HUES48 (cell line): Measurements from ENCODE around the gene RNF121.
"Not testable (repeated sequence)": the region's sequence is repeated elsewhere in the genome, so short reads cannot be mapped to it uniquely, and the experiment has no call there.

Source experiments
- H3K27ac ChIP-seq: one replicate; pipeline ENCODE4 v1.7.0; 2013; ENCODE audit warnings: low read depth, low read length, inconsistent platforms
- H3K27me3 ChIP-seq: 2 replicates; pipeline ENCODE4 v1.6.1; 2013; ENCODE audit warnings: mild to moderate bottlenecking, low read length; ENCODE audit not compliant: control insufficient read depth, insufficient read depth
- H3K36me3 ChIP-seq: 2 replicates; pipeline ENCODE4 v1.6.1; 2013; ENCODE audit warnings: low read length; ENCODE audit not compliant: control insufficient read depth, insufficient read depth
- H3K4me1 ChIP-seq: 2 replicates; pipeline ENCODE4 v1.6.1; 2013; ENCODE audit warnings: mild to moderate bottlenecking, low read length; ENCODE audit not compliant: control insufficient read depth, insufficient read depth
- H3K4me3 ChIP-seq: 2 replicates; pipeline ENCODE4 v1.5.1; 2013; ENCODE audit warnings: mild to moderate bottlenecking, low read depth, low read length
- H3K9ac ChIP-seq: 2 replicates; pipeline ENCODE4 v1.6.1; 2013; ENCODE audit warnings: mild to moderate bottlenecking, low read depth, low read length, moderate library complexity
- H3K9me3 ChIP-seq: 2 replicates; pipeline ENCODE4 v1.6.1; 2013; ENCODE audit warnings: low read length; ENCODE audit not compliant: control insufficient read depth, insufficient read depth

RNF121 gene

DNA sequence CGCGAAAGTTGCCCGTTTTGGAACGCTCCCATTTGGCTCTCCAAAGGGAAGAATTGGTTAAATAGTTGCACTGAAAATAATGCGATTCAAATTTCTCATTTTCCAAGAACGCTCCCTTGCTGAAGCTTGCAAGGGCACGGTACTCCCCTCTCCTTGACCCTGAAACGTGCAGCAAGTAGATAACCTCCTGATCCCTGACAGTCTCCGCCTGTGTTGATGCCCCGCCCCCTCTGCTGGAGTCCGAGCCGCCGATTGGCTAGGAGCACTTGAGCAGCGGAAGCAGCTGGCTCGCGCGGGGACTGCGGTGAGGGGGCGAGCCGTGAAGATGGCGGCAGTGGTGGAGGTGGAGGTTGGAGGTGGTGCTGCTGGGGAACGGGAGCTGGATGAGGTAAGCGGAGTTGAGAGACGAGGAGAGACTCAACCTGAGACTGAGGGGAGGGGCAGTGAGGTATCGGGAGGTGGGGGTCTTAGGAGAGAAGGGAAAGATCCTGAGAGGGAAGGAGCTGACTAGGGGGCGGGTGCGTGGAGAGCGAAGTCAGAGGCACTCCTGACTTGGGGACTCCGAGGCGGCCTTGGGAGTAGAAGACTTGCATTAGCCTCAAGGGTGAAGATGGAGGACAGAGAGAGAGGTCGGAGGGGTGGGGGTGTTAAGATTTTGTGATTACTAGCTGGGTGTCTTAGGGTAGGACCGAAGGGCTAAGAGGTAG is at the start of gene RNF121:
TSS of gene RNF121 (plus strand) at position 310 of the 707 bp plus-strand sequence. CDS start at position 326, 16 bp downstream.
- Histone ChIP-seq H3K36me3 (peaks cover 15% of the 10 kb centered on the region), H3K9me3 (no peaks in the 10 kb centered on the region), H3K27ac (peak within 1 kb of the TSS; percentile 99), H3K4me3 (peak within 1 kb of the TSS; percentile 90), H3K4me1 (peaks cover 7% of the 10 kb centered on the region; the same call in 1 of the 2 replicates), H3K9ac (peak within 1 kb of the TSS; percentile 98), H3K27me3 (no peaks in the 10 kb centered on the region)

DNA sequence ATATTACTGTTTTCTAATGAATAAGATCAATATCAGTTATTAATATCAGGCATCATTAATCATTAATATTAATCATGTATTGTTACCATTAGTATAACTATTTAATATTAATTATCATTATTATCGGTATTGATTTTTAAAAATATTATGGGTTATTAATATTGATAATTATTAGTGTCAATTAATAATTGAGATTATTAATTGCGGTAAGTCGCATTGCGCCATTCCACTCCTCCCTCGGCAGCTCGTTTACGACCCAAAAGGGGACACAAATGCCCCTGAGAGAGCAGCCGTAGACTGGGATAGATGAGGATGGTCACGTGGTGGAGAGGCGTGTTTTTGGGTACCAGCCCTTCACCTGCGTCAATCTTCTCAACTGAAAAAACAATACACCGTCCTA is 43.0 kb upstream of the RNF121 start:
- not testable (repeated sequence) for H3K27ac ChIP-seq, H3K4me3 ChIP-seq, H3K36me3 ChIP-seq, H3K9me3 ChIP-seq, H3K9ac ChIP-seq, H3K27me3 ChIP-seq, H3K4me1 ChIP-seq

DNA sequence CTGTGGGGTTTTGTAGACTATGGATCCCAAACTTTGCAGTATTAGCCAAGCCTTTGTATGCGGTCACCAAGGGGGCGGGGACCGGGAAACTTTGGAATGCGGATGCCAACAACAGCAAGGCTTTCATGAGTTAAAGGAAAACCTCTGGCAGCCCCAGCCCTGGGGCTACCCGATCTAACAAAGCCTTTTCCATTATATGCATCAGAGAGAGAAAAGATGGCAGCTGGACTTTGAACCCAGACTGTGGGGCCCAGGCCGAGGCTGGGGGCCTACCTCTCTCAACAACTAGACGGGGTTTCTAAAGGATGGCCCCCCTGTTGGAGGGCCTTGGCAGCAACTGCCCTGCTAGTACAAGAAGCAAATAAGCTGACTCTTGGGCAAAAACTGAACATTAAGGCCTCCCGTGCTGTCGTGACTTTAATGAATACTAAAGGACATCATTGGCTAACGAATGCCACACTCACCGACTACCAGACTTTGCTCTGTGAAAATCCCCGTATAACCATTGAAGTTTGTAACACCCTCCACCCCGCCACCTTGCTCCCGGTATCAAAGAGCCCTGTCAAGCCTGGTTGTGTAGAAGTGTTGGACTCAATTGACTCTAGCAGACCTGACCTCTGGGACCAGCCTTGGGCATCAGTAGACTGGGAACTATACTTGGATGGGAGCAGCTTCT is 40.4 kb upstream of the RNF121 start:
- H3K9ac ChIP-seq, H3K4me1 ChIP-seq, H3K27me3 ChIP-seq, H3K27ac ChIP-seq, H3K9me3 ChIP-seq, H3K4me3 ChIP-seq, H3K36me3 ChIP-seq: not testable (repeated sequence)

DNA sequence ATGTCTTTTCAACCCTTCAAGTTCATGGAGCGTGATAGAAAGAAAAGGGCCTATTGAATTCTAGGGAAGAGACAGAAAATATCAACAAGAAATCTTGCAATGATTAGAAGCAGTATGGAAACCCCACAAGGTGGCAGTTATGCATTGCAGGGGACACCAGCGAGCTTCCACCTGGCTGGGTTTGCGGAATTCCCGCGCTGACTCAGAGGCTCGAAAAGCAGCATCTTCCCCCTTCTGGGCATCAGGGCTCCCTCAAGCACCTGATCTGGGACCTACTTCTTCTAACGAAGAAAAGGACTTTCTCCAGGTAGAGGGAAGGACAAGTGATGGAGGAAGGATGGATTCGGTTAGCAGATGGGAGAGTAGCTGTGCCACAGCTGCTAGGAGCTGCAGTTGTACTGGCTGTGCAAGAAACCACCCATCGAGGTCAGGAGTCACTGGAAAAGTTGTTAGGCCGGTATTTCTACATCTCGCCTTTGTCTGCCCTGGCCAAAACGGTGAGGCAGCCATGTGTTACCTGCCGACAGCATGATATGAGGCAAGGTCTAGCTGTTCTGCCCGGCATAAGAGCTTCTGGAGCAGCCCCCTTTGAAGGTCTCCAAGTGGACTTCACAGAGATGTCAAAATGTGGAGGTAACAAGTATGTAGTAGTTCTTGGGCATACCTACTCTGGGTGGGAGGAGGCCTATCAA is 39.5 kb upstream of the RNF121 start:
- not testable (repeated sequence) for H3K9ac ChIP-seq, H3K9me3 ChIP-seq, H3K27ac ChIP-seq

DNA sequence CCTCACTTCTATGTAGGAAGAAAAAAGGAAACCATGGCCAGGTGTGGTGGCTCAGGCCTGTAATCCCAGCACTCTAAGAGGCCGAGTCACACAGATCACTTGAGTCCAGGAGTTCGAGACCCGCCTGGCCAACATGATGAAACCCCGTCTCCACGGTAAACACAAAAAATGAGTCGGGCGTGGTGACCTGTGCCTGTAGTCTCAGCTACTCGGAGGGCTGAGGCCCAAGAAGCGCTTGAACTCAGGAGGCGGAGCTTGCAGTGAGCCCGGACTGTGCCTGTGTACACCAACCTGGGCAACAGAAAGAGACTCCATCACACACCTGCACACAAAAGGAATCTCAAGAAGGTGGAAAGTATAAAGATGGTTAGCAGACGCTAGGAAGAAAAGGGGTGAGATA is 32.9 kb upstream of the RNF121 start:
- Histone ChIP-seq H3K4me1 (no peaks in the 10 kb centered on the region), H3K27me3 (no peaks in the 10 kb centered on the region), H3K9me3 (no peaks in the 10 kb centered on the region), H3K36me3 (no peaks in the 10 kb centered on the region), H3K27ac (no peak overlapping the region), H3K9ac (no peak overlapping the region), H3K4me3 (no peak overlapping the region)

More for the DNA sequence above, 39.5 kb upstream of the RNF121 start:
- H3K4me1 ChIP-seq, H3K4me3 ChIP-seq, H3K36me3 ChIP-seq, H3K27me3 ChIP-seq: not testable (repeated sequence)

DNA sequence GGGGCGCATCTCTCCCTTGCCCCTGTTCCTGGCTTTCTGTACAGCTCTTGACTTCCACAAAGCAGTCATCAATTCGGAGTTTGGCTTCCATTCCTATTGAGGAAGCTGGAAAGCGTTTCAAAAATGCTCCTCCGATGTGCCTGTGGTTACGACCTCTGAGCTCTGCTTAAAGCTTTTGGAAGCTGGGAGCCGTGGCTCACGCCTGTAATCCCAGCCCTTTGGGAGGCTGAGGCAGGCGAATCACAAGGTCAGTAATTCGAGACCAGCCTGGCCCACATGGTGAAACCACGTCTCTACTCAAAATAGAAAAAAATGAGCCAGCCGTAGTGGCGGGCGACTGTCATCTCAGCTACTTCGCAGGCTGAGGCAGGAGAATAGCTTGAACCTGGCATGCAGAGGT is 27.7 kb upstream of the RNF121 start:
- not testable (repeated sequence) for H3K27ac ChIP-seq, H3K4me1 ChIP-seq, H3K27me3 ChIP-seq, H3K9ac ChIP-seq, H3K4me3 ChIP-seq, H3K9me3 ChIP-seq, H3K36me3 ChIP-seq

DNA sequence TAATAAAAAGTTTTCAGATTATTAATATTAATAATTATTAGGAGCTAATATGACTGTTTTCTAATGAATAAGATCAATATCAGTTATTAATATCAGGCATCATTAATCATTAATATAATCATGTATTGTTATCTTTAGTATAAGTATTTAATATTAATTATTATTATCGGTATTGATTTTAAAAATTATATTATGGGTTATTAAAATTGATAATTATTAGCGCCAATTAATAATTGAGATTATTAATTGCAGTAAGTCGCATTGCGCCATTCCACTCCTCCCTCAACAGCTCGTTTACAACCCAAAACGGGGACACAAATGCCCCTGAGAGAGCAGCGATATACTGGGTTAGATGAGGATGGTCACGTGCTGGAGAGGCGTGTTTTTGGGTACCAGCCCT is 20.6 kb upstream of the RNF121 start:
- Histone ChIP-seq H3K27ac (no peak overlapping the region), H3K4me3 (no peak overlapping the region), H3K9me3 (no peaks in the 10 kb centered on the region), H3K4me1 (no peaks in the 10 kb centered on the region), H3K9ac (no peak overlapping the region), H3K27me3 (no peaks in the 10 kb centered on the region), H3K36me3 (peaks cover 6% of the 10 kb centered on the region; the same call in 1 of the 2 replicates)

DNA sequence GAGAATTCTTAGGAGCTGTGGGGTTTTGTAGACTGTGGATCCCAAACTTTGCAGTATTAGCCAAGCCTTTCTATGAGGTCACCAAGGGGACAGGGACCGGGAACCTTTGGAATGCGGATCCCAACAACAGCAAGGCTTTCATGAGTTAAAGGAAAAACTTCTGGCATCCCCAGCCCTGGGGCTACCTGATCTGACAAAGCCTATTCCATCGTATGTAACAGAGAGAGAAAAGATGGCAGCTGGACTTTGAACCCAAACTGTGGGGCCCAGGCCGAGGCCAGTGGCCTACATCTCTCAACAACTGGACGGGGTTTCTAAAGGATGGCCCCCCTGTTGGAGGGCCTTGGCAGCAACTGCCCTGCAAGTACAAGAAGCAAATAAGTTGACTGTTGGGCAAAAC is 18.1 kb upstream of the RNF121 start:
- H3K9ac ChIP-seq, H3K27me3 ChIP-seq, H3K9me3 ChIP-seq, H3K27ac ChIP-seq, H3K4me1 ChIP-seq, H3K4me3 ChIP-seq: not testable (repeated sequence)
- peaks cover 20% of the 10 kb centered on the region for H3K36me3 ChIP-seq

DNA sequence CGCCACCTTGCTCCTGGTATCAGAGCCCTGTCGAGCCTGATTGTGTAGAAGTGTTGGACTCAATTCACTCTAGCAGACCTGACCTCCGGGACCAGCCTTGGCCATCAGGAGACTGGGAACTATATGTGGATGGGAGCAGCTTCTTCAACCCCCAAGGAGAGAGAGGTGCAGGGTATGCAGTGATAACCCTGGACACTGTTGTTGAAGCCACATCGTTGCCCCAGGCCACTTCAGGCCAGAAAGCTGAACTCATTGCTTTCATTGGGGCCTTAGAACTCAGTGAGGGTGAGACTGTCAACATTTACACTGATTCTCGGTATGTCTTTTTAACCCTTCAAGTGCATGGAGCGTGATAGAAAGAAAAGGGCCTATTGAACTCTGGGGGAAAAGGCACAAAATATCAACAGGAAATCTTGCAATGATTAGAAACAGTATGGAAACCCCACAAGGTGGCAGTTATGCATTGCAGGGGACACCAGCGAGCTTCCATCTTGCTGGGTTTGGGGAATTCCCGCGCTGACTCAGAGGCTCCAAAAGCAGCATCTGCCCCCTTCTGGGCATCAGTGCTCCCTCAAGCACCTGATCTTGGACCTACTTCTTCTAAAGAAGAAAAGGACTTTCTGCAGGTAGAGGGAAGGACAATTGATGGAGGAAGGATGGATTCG is 17.4 kb upstream of the RNF121 start:
- H3K27ac ChIP-seq, H3K9me3 ChIP-seq, H3K27me3 ChIP-seq: not testable (repeated sequence)

DNA sequence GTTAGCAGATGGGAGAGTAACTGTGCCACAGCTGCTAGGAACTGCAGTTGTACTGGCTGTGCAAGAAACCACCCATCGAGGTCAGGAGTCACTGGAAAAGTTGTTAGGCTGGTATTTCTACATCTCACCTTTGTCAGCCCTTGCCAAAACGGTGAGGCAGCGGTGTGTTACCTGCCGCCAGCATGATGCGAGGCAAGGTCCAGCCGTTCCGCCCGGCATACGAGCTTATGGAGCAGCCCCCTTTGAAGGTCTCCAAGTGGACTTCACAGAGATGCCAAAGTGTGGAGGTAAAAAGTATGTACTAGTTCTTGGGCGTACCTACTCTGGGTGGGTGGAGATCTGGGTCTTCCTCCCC is 16.9 kb upstream of the RNF121 start:
- not testable (repeated sequence) for H3K4me3 ChIP-seq, H3K9ac ChIP-seq, H3K4me1 ChIP-seq, H3K9me3 ChIP-seq, H3K27me3 ChIP-seq, H3K27ac ChIP-seq
- peaks cover 30% of the 10 kb centered on the region for H3K36me3 ChIP-seq

More for the DNA sequence above, 17.4 kb upstream of the RNF121 start:
- H3K9ac ChIP-seq, H3K4me3 ChIP-seq, H3K4me1 ChIP-seq: not testable (repeated sequence)
- peaks cover 27% of the 10 kb centered on the region for H3K36me3 ChIP-seq
